Coronary artery (tissue), 2 donors: Measurements from ENCODE around the gene MMP13.
"Not testable (repeated sequence)": the region's sequence is repeated elsewhere in the genome, so short reads cannot be mapped to it uniquely, and the experiment has no call there.

Source experiments
- DNase-seq: peaks from one replicate; pipeline ENCODE4 v3.0.0-alpha.2; 2017; ENCODE audit warnings: low spot score
- H3K27ac ChIP-seq, 2 donors: fragments of 200-600 bp; sonication (generic); one replicate each; pipeline ENCODE4 v1.5.1; 2016 to 2019
- H3K4me3 ChIP-seq: fragments of 200-600 bp; sonication (generic); 2 replicates; pipeline ENCODE4 v1.5.1; 2016; ENCODE audit warnings: mild to moderate bottlenecking, moderate library complexity
- TF ChIP-seq, protein P1 (sequence below): fragments of 200-600 bp; sonication (generic); IDR thresholded peaks from one replicate; pipeline ENCODE4 v1.5.1; 2019; ENCODE audit warnings: antibody characterized with exemption

The MMP13 gene

DNA sequence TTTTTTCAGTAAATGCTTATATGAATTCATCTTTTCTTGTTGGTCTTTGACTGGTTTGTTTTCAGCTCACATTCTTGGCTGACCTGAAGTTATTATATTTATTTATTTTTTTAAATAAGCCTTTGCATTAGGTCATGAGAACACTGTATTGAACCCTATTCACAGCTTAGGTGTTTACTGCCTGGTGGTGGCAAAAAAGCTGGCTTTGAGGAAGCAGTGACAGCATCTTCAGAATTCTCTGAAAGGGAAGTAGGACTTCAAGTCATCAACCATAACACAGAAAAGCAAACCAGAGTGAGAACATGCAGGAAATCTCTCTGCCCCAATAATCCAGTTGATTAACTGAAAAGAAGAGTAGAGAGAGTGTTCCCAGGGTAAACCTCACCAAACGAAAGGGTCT lies 30.3 kb upstream of the MMP13 start:
- H3K4me3 ChIP-seq, result no peak overlapping the region
- H3K27ac ChIP-seq, result no peak overlapping the region
- TF ChIP-seq, protein P1, sequence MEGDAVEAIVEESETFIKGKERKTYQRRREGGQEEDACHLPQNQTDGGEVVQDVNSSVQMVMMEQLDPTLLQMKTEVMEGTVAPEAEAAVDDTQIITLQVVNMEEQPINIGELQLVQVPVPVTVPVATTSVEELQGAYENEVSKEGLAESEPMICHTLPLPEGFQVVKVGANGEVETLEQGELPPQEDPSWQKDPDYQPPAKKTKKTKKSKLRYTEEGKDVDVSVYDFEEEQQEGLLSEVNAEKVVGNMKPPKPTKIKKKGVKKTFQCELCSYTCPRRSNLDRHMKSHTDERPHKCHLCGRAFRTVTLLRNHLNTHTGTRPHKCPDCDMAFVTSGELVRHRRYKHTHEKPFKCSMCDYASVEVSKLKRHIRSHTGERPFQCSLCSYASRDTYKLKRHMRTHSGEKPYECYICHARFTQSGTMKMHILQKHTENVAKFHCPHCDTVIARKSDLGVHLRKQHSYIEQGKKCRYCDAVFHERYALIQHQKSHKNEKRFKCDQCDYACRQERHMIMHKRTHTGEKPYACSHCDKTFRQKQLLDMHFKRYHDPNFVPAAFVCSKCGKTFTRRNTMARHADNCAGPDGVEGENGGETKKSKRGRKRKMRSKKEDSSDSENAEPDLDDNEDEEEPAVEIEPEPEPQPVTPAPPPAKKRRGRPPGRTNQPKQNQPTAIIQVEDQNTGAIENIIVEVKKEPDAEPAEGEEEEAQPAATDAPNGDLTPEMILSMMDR, result no peak
- DNase-seq, result no peak

DNA sequence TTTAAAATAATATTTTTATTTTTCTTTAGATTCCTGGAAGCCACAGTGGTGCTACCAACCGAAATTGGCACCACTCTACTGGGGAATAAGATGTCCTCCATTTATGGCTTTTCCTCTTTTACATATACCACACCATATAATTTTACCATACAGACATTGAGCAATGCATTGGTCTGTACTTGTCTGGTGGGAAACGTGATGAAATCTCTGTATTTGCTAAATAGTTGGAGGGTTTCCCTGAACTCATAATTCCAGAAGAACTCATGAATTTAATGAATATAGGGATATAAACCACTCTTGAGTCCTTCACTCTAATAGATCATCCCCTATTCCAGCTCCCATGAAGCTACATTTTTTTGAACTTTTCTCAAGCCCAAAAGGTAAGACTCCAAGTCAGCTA lies 28.0 kb upstream of the MMP13 start:
- no peak overlapping the region for H3K4me3 ChIP-seq
- DNase-seq, result no peak
- H3K27ac ChIP-seq, result no peak overlapping the region
- TF ChIP-seq, protein P1, result no peak

DNA sequence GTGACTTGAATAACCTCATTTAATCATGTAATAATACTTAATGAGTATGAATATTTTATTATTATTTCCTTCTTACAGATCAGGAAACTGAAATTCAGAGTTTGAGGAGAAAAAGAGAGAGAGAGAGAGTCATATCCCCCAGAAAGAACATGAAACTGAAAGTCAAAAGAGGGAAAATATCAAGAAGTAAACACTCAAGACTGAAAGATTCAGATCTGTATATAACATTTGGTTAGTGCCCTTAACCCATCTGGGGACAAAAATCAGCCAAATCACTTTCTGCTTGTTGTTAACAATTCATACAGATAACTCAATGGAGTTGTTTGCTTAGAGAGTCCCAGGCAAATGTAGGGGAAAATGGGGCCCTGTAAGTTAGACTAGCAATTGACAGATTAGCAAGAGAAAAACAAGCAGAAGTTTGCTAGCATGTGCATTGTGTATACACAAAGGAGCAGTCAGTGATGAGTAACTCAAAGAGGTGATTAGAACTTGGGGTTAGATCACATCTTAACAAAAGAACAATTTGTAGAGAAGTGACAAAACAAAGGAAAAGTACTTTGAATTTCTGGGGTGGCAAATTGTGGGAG lies 25.9 kb upstream of the MMP13 start:
- TF ChIP-seq, protein P1, result no peak
- no peak for DNase-seq
- Histone ChIP-seq H3K27ac (no peak overlapping the region), H3K4me3 (no peak overlapping the region)

DNA sequence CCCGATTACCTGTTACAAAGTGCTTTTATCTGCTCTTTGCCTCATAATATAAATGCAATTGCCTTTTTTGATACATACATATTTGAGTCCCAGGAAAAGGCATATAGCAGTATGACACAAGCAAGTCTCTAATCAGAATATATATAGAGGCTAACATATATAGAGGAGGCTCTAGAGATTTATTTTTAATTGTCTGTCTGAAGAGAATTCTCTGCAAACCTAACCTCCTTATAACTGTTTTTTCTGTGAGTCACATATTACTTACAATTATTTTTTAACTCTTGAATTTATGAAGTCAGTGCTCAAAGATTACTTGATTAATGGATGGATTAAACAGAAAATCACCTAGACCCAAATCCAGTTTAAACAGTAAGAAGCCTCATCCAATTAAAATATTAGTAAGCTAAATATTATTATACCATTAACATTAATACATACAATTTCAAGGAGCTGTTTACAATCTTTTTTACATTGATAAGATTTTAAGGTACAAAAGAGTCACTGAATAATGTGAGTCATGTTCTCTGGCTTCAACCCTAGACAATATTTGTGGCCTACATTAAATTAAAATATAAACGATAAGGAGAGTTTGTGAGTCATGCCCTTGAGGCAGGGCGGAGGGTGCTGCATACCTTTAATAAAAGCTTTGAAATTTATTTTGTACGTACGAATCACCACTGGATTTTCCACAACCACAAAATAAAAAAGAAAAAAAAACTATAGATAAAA lies 19.2 kb upstream of the MMP13 start:
- no peak for DNase-seq
- Histone ChIP-seq H3K4me3 (no peak overlapping the region), H3K27ac (no peak overlapping the region)
- TF ChIP-seq, protein P1, result no peak

DNA sequence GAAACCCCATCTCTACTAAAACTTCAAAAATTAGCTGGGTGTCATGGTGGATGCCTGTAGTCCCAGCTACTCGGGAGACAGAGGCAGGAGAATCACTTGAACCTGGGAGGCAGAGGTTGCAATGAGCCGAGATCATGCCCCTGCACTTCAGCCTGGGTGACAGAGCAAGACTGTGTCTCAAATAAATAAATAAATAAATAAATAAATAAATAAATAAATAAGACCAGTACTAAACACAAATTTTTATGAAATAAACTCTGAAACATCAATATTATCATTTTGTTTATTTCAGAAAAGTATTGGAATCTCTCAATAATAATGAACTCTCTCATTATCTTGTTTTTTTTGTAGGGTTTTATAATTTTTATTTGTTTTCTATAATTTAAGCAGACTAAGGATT lies 18.2 kb upstream of the MMP13 start:
- not testable (repeated sequence) for DNase-seq, H3K27ac ChIP-seq

DNA sequence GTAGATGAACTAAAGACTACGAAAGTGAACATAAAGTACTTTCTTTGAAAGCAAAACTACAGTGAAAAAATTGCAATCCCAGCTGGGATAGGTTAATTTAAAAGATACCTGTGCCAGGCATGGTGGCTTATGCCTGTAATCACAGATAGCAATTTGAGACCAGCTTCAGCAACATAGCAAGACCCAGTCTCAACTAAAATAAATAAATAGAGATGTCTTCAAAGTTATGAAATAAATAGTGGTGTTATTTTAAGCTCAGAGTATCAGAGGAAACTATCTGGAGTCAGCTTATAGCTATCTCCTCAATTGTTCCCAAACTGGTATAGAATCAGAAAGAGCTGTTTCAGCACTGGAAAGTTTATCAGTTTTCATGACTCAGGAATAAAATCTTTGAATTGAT lies 17.3 kb upstream of the MMP13 start:
- Histone ChIP-seq H3K27ac (no peak overlapping the region), H3K4me3 (no peak overlapping the region)
- TF ChIP-seq, protein P1, result no peak
- no peak for DNase-seq

More for the DNA sequence above, 18.2 kb upstream of the MMP13 start:
- not testable (repeated sequence) for H3K4me3 ChIP-seq

DNA sequence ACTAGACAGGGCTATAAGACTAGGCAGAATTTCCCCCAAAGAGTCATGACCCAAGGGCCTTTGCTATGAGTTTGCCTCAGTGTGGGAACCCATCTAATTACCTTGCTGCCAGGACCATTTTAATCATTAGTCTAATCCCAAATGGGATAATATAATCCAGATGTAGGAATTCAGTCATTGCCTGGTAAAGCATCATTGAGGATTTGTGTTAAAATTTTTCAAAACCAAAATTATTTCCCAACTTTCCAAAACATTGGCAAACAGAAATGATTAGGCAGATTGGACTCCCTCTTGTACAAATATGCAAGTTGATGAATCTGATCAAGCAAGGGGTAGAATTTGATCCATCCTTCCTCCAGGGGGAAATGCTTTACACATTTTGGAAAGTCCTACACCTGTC lies 16.2 kb upstream of the MMP13 start:
- TF ChIP-seq, protein P1, result no peak
- no peak for DNase-seq
- no peak overlapping the region for H3K27ac ChIP-seq
- H3K4me3 ChIP-seq, result no peak overlapping the region
